ENCODE measurements around the gene HNF1B.

DNA sequence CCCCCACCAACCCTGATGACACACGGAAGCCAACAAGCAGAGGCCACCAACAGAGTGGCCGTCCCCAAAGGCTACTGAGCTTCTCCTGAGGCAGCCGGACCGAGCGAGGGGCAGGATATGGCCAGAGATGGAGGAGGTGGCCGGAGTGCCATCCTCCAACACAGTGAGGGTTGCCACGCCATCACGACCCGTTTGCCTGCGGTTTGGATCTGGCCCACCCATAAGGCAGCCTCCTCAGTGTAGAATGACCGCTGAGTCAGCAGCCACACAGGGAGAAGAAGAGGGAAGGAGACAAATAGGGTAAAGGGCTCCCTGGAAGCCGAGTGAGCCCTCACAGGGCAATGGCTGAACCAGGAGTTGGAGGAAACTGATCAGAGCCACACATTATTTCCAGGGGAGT lies 13.8 kb downstream of the HNF1B start:
- TF ChIP-seq POLR2A (IDR thresholded peaks at IDR 0.05; ENCODE audit: low read depth, low read length): no peak
- no peak for TF ChIP-seq POLR2AphosphoS5 (IDR thresholded peaks at IDR 0.05; ENCODE audit: low read depth, low read length)
- no peak for TF ChIP-seq TAF1 (IDR thresholded peaks at IDR 0.05; ENCODE audit: low read depth, low read length)
